ENCODE results near the gene SLC34A1. TPM values are rescaled to one million over a fixed set of nuclear protein-coding genes. Genes with fewer than 3 reads are reported as not detected.
"Not testable (repeated sequence)": the region's sequence is repeated elsewhere in the genome, so short reads cannot be mapped to it uniquely, and the experiment has no call there.

Gene SLC34A1
- total RNA-seq, result not detected

- DNase-seq (ENCODE audit: low spot score), result no peak
Measured at GRCh38 chr5:177384134-177384533, at the start of gene SLC34A1. TSS of gene SLC34A1 (plus strand) at chr5:177384434. CDS start at chr5:177385742, 1,308 bp downstream.

- DNase-seq (ENCODE audit: low spot score), result no peak
Measured at GRCh38 chr5:177334781-177335700, 49.2 kb upstream of the SLC34A1 start.

- no peak for DNase-seq (ENCODE audit: low spot score)
Measured at GRCh38 chr5:177335701-177336065, 48.6 kb upstream of the SLC34A1 start.

GRCh38 chr5:177336112-177336511 lies 48.1 kb upstream of the SLC34A1 start:
- DNase-seq (ENCODE audit: low spot score), result no peak

GRCh38 chr5:177336603-177337494 lies 47.4 kb upstream of the SLC34A1 start:
- DNase-seq (ENCODE audit: low spot score), result no peak

- no peak for DNase-seq (ENCODE audit: low spot score)
Measured at GRCh38 chr5:177338251-177339106, 45.8 kb upstream of the SLC34A1 start.

GRCh38 chr5:177339107-177339638 lies 45.1 kb upstream of the SLC34A1 start:
- no peak for DNase-seq (ENCODE audit: low spot score)

GRCh38 chr5:177343000-177343399 lies 41.2 kb upstream of the SLC34A1 start:
- DNase-seq (ENCODE audit: low spot score), result not testable (repeated sequence)

GRCh38 chr5:177343777-177344176 lies 40.5 kb upstream of the SLC34A1 start:
- no peak for DNase-seq (ENCODE audit: low spot score)

- no peak for DNase-seq (ENCODE audit: low spot score)
Measured at GRCh38 chr5:177344891-177345290, 39.3 kb upstream of the SLC34A1 start.

GRCh38 chr5:177346820-177347219 lies 37.4 kb upstream of the SLC34A1 start:
- no peak for DNase-seq (ENCODE audit: low spot score)

GRCh38 chr5:177347699-177348098 lies 36.5 kb upstream of the SLC34A1 start:
- DNase-seq (ENCODE audit: low spot score), result no peak

GRCh38 chr5:177349362-177349647 lies 34.9 kb upstream of the SLC34A1 start:
- no peak for DNase-seq (ENCODE audit: low spot score)

GRCh38 chr5:177349762-177350161 lies 34.5 kb upstream of the SLC34A1 start:
- no peak for DNase-seq (ENCODE audit: low spot score)

- DNase-seq (ENCODE audit: low spot score), result no peak
Measured at GRCh38 chr5:177350776-177351391, 33.4 kb upstream of the SLC34A1 start.

GRCh38 chr5:177351392-177352329 lies 32.6 kb upstream of the SLC34A1 start, which contains the start of gene LMAN2:
TSS of gene LMAN2 (minus strand) at chr5:177351668. CDS start at chr5:177351647, 21 bp downstream.
- peak; percentile 95 for DNase-seq (ENCODE audit: low spot score)

- no peak for DNase-seq (ENCODE audit: low spot score)
Measured at GRCh38 chr5:177353093-177353492, 31.1 kb upstream of the SLC34A1 start.

GRCh38 chr5:177354256-177354655 lies 30.0 kb upstream of the SLC34A1 start:
- no peak for DNase-seq (ENCODE audit: low spot score)

- DNase-seq (ENCODE audit: low spot score), result no peak
Measured at GRCh38 chr5:177354711-177355110, 29.5 kb upstream of the SLC34A1 start.
